HepG2 (cell line): ENCODE results near the gene DNTTIP2.

ENCODE experiments used
- CBX1 ChIP-seq: IDR thresholded peaks from one replicate; pipeline ENCODE4 v1.6.1; 2016; ENCODE audit warnings: antibody characterized with exemption, low read depth
- DPF2 ChIP-seq: sonication (generic); formaldehyde crosslinking; IDR thresholded peaks from 2 replicates; pipeline ENCODE4 v1.4.0; 2020; ENCODE audit warnings: mild to moderate bottlenecking, low read depth, missing genetic modification reagents, borderline replicate concordance
- HDAC1 ChIP-seq: sonication (generic); formaldehyde crosslinking; IDR thresholded peaks from 2 replicates; pipeline ENCODE4 v1.5.1; 2020; ENCODE audit warnings: mild to moderate bottlenecking, missing genetic modification reagents
- HNF4A ChIP-seq: sonication (generic); formaldehyde crosslinking; IDR thresholded peaks from 2 replicates; pipeline ENCODE4 v1.4.0; 2020; ENCODE audit warnings: missing genetic modification reagents
- HNRNPL ChIP-seq: fragments of 200-400 bp; formaldehyde crosslinking; IDR thresholded peaks from 2 replicates; pipeline ENCODE4 v1.6.1; 2017; ENCODE audit warnings: mild to moderate bottlenecking, low read depth, low read length
- KDM2A ChIP-seq: sonication (generic); formaldehyde crosslinking; IDR thresholded peaks from 2 replicates; pipeline ENCODE4 v1.4.0; 2020; ENCODE audit warnings: low read depth, missing genetic modification reagents, borderline replicate concordance
- PAWR ChIP-seq: sonication (generic); formaldehyde crosslinking; IDR thresholded peaks from 2 replicates; pipeline ENCODE4 v1.4.0; 2020; ENCODE audit warnings: missing genetic modification reagents, mild to moderate bottlenecking, borderline replicate concordance
- POLR2G ChIP-seq: fragments of 200-400 bp; formaldehyde crosslinking; IDR thresholded peaks from 2 replicates; pipeline ENCODE4 v1.6.1; 2018; ENCODE audit warnings: mild to moderate bottlenecking, low read depth, low read length, moderate library complexity
- ZC3H4 ChIP-seq: sonication (generic); formaldehyde crosslinking; IDR thresholded peaks from 2 replicates; pipeline ENCODE4 v1.4.0; 2020; ENCODE audit warnings: missing genetic modification reagents, borderline replicate concordance
- ZMYM4 ChIP-seq: sonication (generic); formaldehyde crosslinking; IDR thresholded peaks from 2 replicates; pipeline ENCODE4 v1.8.1; 2023; ENCODE audit warnings: mild to moderate bottlenecking, missing genetic modification reagents
- TF ChIP-seq, protein P1 (sequence below): IDR thresholded peaks from 2 replicates; pipeline ENCODE4 v1.6.1; 2012; ENCODE audit warnings: low read length, improper control_type of control experiment
- TF ChIP-seq, protein P2 (sequence below): fragments of 450-650 bp; IDR thresholded peaks from 2 replicates; pipeline ENCODE4 v1.6.1; 2017; ENCODE audit warnings: mild to moderate bottlenecking
- TF ChIP-seq, protein P3 (sequence below): sonication (generic); formaldehyde crosslinking; IDR thresholded peaks from 2 replicates; pipeline ENCODE4 v1.5.1; 2020; ENCODE audit warnings: missing genetic modification reagents, mild to moderate bottlenecking, borderline replicate concordance
- TF ChIP-seq, protein P4 (sequence below): sonication (generic); formaldehyde crosslinking; IDR thresholded peaks from 2 replicates; pipeline ENCODE4 v1.5.0; 2020; ENCODE audit warnings: mild to moderate bottlenecking, missing genetic modification reagents, moderate library complexity

DNA sequence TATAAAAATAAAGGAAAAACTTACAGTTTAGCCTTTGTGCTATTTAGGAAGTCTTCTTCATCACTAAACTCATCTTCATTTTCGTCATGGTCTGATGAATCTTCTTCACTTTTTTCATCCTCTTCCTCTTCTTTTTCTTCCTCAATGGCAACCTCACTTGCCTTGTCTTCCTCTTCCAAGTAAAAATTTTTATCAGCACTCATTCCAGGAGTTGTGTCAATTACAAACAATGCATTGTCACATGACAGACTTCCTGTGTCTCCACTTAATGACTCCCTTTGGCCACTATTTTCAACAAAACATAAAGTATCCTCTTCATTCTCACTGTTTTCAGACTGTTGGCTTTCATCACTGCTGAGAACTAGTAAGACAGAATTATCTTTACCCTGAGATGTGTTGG, 2.8 kb downstream of the DNTTIP2 start:
- TF ChIP-seq, protein P1, sequence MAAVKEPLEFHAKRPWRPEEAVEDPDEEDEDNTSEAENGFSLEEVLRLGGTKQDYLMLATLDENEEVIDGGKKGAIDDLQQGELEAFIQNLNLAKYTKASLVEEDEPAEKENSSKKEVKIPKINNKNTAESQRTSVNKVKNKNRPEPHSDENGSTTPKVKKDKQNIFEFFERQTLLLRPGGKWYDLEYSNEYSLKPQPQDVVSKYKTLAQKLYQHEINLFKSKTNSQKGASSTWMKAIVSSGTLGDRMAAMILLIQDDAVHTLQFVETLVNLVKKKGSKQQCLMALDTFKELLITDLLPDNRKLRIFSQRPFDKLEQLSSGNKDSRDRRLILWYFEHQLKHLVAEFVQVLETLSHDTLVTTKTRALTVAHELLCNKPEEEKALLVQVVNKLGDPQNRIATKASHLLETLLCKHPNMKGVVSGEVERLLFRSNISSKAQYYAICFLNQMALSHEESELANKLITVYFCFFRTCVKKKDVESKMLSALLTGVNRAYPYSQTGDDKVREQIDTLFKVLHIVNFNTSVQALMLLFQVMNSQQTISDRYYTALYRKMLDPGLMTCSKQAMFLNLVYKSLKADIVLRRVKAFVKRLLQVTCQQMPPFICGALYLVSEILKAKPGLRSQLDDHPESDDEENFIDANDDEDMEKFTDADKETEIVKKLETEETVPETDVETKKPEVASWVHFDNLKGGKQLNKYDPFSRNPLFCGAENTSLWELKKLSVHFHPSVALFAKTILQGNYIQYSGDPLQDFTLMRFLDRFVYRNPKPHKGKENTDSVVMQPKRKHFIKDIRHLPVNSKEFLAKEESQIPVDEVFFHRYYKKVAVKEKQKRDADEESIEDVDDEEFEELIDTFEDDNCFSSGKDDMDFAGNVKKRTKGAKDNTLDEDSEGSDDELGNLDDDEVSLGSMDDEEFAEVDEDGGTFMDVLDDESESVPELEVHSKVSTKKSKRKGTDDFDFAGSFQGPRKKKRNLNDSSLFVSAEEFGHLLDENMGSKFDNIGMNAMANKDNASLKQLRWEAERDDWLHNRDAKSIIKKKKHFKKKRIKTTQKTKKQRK: no peak
- TF ChIP-seq PAWR (CRISPR knock-in tag) (no peak), POLR2G (no peak), ZMYM4 (CRISPR knock-in tag) (no peak), HNF4A (CRISPR knock-in tag) (no peak), KDM2A (CRISPR knock-in tag) (no peak), CBX1 (no peak), HNRNPL (no peak), DPF2 (CRISPR knock-in tag) (no peak), ZC3H4 (CRISPR knock-in tag) (no peak), HDAC1 (no peak)
- TF ChIP-seq, protein P2, sequence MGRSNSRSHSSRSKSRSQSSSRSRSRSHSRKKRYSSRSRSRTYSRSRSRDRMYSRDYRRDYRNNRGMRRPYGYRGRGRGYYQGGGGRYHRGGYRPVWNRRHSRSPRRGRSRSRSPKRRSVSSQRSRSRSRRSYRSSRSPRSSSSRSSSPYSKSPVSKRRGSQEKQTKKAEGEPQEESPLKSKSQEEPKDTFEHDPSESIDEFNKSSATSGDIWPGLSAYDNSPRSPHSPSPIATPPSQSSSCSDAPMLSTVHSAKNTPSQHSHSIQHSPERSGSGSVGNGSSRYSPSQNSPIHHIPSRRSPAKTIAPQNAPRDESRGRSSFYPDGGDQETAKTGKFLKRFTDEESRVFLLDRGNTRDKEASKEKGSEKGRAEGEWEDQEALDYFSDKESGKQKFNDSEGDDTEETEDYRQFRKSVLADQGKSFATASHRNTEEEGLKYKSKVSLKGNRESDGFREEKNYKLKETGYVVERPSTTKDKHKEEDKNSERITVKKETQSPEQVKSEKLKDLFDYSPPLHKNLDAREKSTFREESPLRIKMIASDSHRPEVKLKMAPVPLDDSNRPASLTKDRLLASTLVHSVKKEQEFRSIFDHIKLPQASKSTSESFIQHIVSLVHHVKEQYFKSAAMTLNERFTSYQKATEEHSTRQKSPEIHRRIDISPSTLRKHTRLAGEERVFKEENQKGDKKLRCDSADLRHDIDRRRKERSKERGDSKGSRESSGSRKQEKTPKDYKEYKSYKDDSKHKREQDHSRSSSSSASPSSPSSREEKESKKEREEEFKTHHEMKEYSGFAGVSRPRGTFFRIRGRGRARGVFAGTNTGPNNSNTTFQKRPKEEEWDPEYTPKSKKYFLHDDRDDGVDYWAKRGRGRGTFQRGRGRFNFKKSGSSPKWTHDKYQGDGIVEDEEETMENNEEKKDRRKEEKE: no peak
- TF ChIP-seq, protein P3, sequence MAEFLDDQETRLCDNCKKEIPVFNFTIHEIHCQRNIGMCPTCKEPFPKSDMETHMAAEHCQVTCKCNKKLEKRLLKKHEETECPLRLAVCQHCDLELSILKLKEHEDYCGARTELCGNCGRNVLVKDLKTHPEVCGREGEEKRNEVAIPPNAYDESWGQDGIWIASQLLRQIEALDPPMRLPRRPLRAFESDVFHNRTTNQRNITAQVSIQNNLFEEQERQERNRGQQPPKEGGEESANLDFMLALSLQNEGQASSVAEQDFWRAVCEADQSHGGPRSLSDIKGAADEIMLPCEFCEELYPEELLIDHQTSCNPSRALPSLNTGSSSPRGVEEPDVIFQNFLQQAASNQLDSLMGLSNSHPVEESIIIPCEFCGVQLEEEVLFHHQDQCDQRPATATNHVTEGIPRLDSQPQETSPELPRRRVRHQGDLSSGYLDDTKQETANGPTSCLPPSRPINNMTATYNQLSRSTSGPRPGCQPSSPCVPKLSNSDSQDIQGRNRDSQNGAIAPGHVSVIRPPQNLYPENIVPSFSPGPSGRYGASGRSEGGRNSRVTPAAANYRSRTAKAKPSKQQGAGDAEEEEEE: no peak
- TF ChIP-seq, protein P4, sequence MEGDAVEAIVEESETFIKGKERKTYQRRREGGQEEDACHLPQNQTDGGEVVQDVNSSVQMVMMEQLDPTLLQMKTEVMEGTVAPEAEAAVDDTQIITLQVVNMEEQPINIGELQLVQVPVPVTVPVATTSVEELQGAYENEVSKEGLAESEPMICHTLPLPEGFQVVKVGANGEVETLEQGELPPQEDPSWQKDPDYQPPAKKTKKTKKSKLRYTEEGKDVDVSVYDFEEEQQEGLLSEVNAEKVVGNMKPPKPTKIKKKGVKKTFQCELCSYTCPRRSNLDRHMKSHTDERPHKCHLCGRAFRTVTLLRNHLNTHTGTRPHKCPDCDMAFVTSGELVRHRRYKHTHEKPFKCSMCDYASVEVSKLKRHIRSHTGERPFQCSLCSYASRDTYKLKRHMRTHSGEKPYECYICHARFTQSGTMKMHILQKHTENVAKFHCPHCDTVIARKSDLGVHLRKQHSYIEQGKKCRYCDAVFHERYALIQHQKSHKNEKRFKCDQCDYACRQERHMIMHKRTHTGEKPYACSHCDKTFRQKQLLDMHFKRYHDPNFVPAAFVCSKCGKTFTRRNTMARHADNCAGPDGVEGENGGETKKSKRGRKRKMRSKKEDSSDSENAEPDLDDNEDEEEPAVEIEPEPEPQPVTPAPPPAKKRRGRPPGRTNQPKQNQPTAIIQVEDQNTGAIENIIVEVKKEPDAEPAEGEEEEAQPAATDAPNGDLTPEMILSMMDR: no peak
